ENCODE results near the gene COBLL1.

COBLL1 gene

GRCh38 chr2:164835302-164835701 is 6.3 kb downstream of the COBLL1 start:
- TF ChIP-seq, protein P1, sequence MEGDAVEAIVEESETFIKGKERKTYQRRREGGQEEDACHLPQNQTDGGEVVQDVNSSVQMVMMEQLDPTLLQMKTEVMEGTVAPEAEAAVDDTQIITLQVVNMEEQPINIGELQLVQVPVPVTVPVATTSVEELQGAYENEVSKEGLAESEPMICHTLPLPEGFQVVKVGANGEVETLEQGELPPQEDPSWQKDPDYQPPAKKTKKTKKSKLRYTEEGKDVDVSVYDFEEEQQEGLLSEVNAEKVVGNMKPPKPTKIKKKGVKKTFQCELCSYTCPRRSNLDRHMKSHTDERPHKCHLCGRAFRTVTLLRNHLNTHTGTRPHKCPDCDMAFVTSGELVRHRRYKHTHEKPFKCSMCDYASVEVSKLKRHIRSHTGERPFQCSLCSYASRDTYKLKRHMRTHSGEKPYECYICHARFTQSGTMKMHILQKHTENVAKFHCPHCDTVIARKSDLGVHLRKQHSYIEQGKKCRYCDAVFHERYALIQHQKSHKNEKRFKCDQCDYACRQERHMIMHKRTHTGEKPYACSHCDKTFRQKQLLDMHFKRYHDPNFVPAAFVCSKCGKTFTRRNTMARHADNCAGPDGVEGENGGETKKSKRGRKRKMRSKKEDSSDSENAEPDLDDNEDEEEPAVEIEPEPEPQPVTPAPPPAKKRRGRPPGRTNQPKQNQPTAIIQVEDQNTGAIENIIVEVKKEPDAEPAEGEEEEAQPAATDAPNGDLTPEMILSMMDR (IDR thresholded peaks at IDR 0.05; ENCODE audit: low read depth, low read length, missing control alignments) = no peak
- no peak overlapping the region for H3K4me3 ChIP-seq (ENCODE audit: low read depth, low read length)
- no peak for DNase-seq (ENCODE audit: low read depth)

- no peak for DNase-seq (ENCODE audit: low read depth)
- TF ChIP-seq, protein P1 (IDR thresholded peaks at IDR 0.05; ENCODE audit: low read depth, low read length, missing control alignments) = no peak
- no peak overlapping the region for H3K4me3 ChIP-seq (ENCODE audit: low read depth, low read length)
Observed at GRCh38 chr2:164831887-164832286, 9.7 kb downstream of the COBLL1 start.

- TF ChIP-seq, protein P1 (IDR thresholded peaks at IDR 0.05; ENCODE audit: low read depth, low read length, missing control alignments) = no peak
- H3K4me3 ChIP-seq (ENCODE audit: low read depth, low read length) = no peak overlapping the region
- no peak for DNase-seq (ENCODE audit: low read depth)
Observed at GRCh38 chr2:164831180-164831579, 10.4 kb downstream of the COBLL1 start.

GRCh38 chr2:164826293-164827243 is 15.1 kb downstream of the COBLL1 start:
- no peak for DNase-seq (ENCODE audit: low read depth)
- TF ChIP-seq, protein P1 (IDR thresholded peaks at IDR 0.05; ENCODE audit: low read depth, low read length, missing control alignments) = no peak
- no peak overlapping the region for H3K4me3 ChIP-seq (ENCODE audit: low read depth, low read length)

- DNase-seq (ENCODE audit: low read depth) = no peak
- TF ChIP-seq, protein P1 (IDR thresholded peaks at IDR 0.05; ENCODE audit: low read depth, low read length, missing control alignments) = no peak
- no peak overlapping the region for H3K4me3 ChIP-seq (ENCODE audit: low read depth, low read length)
Observed at GRCh38 chr2:164824872-164825271, 16.8 kb downstream of the COBLL1 start.

DNA sequence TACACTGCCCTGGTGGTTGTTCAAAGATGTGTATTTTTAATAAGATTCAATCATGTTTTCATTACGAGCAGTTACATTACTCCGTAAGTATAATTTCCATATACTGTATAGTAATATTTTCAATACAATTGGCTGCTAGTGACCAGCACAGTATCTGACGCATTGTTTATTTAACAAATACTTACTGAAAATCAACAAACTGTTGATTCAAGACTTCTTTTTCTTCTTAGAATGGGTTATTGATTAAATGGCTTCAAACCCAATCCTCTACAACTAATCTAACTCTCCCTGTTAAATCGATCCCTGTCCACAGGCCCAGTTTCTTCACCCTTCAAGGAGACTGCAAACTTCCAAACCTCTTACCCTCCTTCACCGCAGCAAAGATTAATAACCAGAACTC is 18.5 kb downstream of the COBLL1 start:
- H3K4me3 ChIP-seq (ENCODE audit: low read depth, low read length) = no peak overlapping the region
- DNase-seq (ENCODE audit: low read depth) = no peak
- TF ChIP-seq, protein P1 (IDR thresholded peaks at IDR 0.05; ENCODE audit: low read depth, low read length, missing control alignments) = no peak
